ENCODE data around the gene CLMN. TPM values are rescaled to one million over a fixed set of nuclear protein-coding genes. Genes with fewer than 3 reads are reported as not detected.

CLMN gene
- total and polyA plus RNA-seq, 2 donors (not counting 1 experiment from before 2014, with no cell fraction given) = 9.6 to 51.5 TPM

DNA sequence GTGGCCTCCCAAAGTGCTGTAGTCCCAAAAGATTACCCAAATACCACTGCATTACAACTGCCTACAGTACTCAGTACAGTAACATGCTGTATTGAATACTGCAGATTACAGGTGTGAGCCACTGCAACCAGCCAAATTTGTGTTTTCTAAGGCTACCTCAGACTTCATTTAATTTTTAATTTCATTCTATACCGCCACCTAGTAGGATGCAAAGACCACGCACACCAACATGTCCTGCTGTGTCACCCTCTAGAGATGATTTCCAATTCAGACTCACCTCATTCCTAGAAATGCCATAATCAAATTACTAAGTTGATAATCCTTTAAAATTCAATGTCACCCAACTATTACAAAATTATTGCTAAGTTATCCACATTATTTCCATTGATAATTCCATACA is 177.5 kb downstream of the CLMN start:
- Histone ChIP-seq H2AFZ (ENCODE audit: insufficient read depth, low read depth, low read length, poor library complexity, severe bottlenecking) (no peak overlapping the region), H3K27ac (ENCODE audit: low read length in 2 of 2) (peak overlapping the region in 1 of 2 donors; percentile 1), H3K9ac (ENCODE audit: low read length) (no peak overlapping the region), H3K4me2 (replicated peaks; ENCODE audit: low read depth, low read length, poor library complexity, severe bottlenecking) (no peak overlapping the region), H4K20me1 (ENCODE audit: control insufficient read depth, insufficient read depth, low read length, poor library complexity, severe bottlenecking) (peaks cover 22% of the 10 kb centered on the region), H3K27me3 (replicated peaks in 1 of 4; ENCODE audit: control extremely low read depth in 1 of 4, control insufficient read depth in 3 of 4, insufficient read depth in 4 of 4, low read length in 3 of 4) (no peaks in the 10 kb centered on the region), H3K4me1 (ENCODE audit: control insufficient read depth in 2 of 2, insufficient read depth in 2 of 2, low read length in 2 of 2) (peaks cover 26 to 44% of the 10 kb centered on the region in 2 donors), H3K36me3 (replicated peaks in 1 of 2; ENCODE audit: control extremely low read depth in 1 of 2, control insufficient read depth in 1 of 2, extremely low read depth in 1 of 2, insufficient read depth in 2 of 2, low read length in 1 of 2) (peaks cover 2% of the 10 kb centered on the region in 2 experiments), H3K9me3 (ENCODE audit: control extremely low read depth in 1 of 3, control insufficient read depth in 2 of 3, insufficient read depth in 1 of 3, low read length in 2 of 3) (peaks cover 2 to 17% (median 9%) of the 10 kb centered on the region in 3 donors), H3K4me3 (ENCODE audit: control extremely low read depth in 1 of 5, extremely low read depth in 1 of 5, insufficient read depth in 1 of 5, low read depth in 2 of 5, low read length in 4 of 5) (no peak overlapping the region), H3K79me2 (ENCODE audit: control insufficient read depth, insufficient read depth, low read length) (peaks cover 92% of the 10 kb centered on the region)
- Mint-ChIP-seq H3K4me3 (no peak overlapping the region), H3K4me1 (peaks cover 75% of the 10 kb centered on the region), H3K9me3 (ENCODE audit: insufficient read depth) (peaks cover 9% of the 10 kb centered on the region), H3K27ac (no peak overlapping the region), H3K27me3 (no peaks in the 10 kb centered on the region)
- WGBS (ENCODE audit: insufficient coverage) = 100% methylated on average over 2 of the region's 2 CpGs
- ATAC-seq (ENCODE audit: low read depth) = no peak
- POLR2A ChIA-PET = no interaction called here
- no peak for TF ChIP-seq EZH2 (IDR thresholded peaks at IDR 0.05; ENCODE audit: borderline replicate concordance, insufficient read depth, low read depth, low read length, poor library complexity, severe bottlenecking)
- TF ChIP-seq, protein P1, sequence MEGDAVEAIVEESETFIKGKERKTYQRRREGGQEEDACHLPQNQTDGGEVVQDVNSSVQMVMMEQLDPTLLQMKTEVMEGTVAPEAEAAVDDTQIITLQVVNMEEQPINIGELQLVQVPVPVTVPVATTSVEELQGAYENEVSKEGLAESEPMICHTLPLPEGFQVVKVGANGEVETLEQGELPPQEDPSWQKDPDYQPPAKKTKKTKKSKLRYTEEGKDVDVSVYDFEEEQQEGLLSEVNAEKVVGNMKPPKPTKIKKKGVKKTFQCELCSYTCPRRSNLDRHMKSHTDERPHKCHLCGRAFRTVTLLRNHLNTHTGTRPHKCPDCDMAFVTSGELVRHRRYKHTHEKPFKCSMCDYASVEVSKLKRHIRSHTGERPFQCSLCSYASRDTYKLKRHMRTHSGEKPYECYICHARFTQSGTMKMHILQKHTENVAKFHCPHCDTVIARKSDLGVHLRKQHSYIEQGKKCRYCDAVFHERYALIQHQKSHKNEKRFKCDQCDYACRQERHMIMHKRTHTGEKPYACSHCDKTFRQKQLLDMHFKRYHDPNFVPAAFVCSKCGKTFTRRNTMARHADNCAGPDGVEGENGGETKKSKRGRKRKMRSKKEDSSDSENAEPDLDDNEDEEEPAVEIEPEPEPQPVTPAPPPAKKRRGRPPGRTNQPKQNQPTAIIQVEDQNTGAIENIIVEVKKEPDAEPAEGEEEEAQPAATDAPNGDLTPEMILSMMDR (IDR thresholded peaks at IDR 0.05) = no peak
- CTCF ChIA-PET = no interaction called here
- no peak for DNase-seq
- intact Hi-C loops (cut with micrococcal nuclease) = loop anchor here (5.0 to 10.0 kb wide), 2 partner anchors 125 to 1353 kb away; no protein-coding TSS in a partner anchor

DNA sequence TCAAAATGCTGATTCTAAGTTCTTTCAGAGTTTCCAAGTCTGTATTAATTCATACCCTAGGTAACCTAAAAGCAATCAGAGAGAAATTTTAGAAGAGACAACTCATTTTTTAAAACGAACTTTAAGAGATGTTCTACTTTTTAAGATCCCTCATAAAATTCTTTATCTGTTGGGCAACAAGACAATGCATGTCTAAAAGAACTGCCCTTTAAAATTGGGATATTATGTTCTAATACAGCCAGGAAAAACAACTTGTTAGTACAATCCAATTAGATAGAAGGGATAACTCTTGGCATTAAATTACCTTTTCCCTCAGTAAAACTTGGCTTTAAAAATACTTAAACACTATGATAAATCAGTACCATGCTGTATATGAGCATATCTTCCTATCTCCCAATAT is 178.0 kb downstream of the CLMN start:
- Histone ChIP-seq H3K9me3 (ENCODE audit: control extremely low read depth in 1 of 3, control insufficient read depth in 2 of 3, insufficient read depth in 1 of 3, low read length in 2 of 3) (peaks cover 2 to 17% (median 9%) of the 10 kb centered on the region in 3 donors), H4K20me1 (ENCODE audit: control insufficient read depth, insufficient read depth, low read length, poor library complexity, severe bottlenecking) (peaks cover 27% of the 10 kb centered on the region), H3K9ac (ENCODE audit: low read length) (no peak overlapping the region), H3K27me3 (replicated peaks in 1 of 4; ENCODE audit: control extremely low read depth in 1 of 4, control insufficient read depth in 3 of 4, insufficient read depth in 4 of 4, low read length in 3 of 4) (no peaks in the 10 kb centered on the region), H3K4me2 (replicated peaks; ENCODE audit: low read depth, low read length, poor library complexity, severe bottlenecking) (no peak overlapping the region), H3K27ac (ENCODE audit: low read length in 2 of 2) (peak overlapping the region in 1 of 2 donors; percentile 1), H3K79me2 (ENCODE audit: control insufficient read depth, insufficient read depth, low read length) (peaks cover 92% of the 10 kb centered on the region), H2AFZ (ENCODE audit: insufficient read depth, low read depth, low read length, poor library complexity, severe bottlenecking) (no peak overlapping the region), H3K4me3 (ENCODE audit: control extremely low read depth in 1 of 5, extremely low read depth in 1 of 5, insufficient read depth in 1 of 5, low read depth in 2 of 5, low read length in 4 of 5) (no peak overlapping the region), H3K36me3 (replicated peaks in 1 of 2; ENCODE audit: control extremely low read depth in 1 of 2, control insufficient read depth in 1 of 2, extremely low read depth in 1 of 2, insufficient read depth in 2 of 2, low read length in 1 of 2) (peaks cover 2% of the 10 kb centered on the region in 2 experiments), H3K4me1 (ENCODE audit: control insufficient read depth in 2 of 2, insufficient read depth in 2 of 2, low read length in 2 of 2) (peaks cover 26 to 45% of the 10 kb centered on the region in 2 donors)
- peaks cover 9% of the 10 kb centered on the region for H3K9me3 Mint-ChIP-seq (ENCODE audit: insufficient read depth)
- intact Hi-C loops (cut with micrococcal nuclease) = loop anchor here (5.0 to 10.0 kb wide), 2 partner anchors 126 to 1353 kb away; no protein-coding TSS in a partner anchor
- no peak for DNase-seq
- TF ChIP-seq, protein P1 (IDR thresholded peaks at IDR 0.05) = no peak
- TF ChIP-seq EZH2 (IDR thresholded peaks at IDR 0.05; ENCODE audit: borderline replicate concordance, insufficient read depth, low read depth, low read length, poor library complexity, severe bottlenecking) = no peak
- peak overlapping the region; percentile 62 for H3K27ac Mint-ChIP-seq
- no peak for ATAC-seq (ENCODE audit: low read depth)
- POLR2A ChIA-PET = no interaction called here
- H3K4me1 Mint-ChIP-seq = peaks cover 74% of the 10 kb centered on the region
- CTCF ChIA-PET = interaction anchor here (1.1 to 1.2 kb wide), 3 partner anchors 11 to 220 kb away, joined by 3 to 5 read pairs (median 3); no protein-coding TSS in a partner anchor
- H3K4me3 Mint-ChIP-seq = no peak overlapping the region
- WGBS (ENCODE audit: insufficient coverage) = no CpG with 5 or more reads among the region's 1 CpG
- H3K27me3 Mint-ChIP-seq = no peaks in the 10 kb centered on the region
